ENCODE measurements around the gene KCNIP1. TPM values are rescaled to one million over a fixed set of nuclear protein-coding genes. Genes with fewer than 3 reads are reported as not detected.

Gene KCNIP1
- polyA plus RNA-seq, 1 donor from 2014 or later, result 13.8 TPM

DNA sequence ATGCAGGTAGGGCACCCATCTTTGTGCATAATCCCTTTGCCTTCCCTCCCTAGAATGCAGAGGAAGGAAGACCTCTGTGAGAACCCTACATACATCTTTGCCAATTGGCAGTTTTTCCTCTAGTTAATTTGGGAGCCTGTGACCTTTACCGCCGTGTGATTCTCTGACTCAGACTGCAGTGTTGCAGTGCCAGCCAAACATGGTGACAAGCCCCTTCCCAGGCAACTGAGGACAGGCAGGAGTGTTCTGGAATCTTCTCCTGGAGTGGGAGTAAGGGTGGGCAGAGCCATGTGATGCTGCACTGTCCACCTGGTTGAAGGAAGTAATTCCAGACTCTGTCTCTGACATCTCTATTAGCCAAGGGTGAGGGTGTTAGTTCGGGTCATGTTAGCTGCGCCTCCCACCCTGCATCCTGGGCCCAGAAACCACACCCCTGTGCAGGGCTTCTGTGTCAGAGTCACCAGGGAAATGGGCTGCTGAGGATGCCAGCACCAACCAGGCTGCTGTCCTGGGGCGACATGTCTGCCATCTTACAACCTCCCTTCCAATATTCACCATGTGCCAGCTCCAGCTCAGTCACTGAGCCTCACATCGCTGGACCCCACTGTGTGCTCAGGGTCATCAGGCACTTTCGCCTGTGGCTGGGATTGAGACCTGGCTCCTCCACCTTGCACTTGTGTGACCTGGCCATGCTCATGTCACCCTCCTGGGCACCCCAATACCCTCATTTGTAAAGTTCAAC is 21.8 kb downstream of the KCNIP1 start:
- H3K27me3 ChIP-seq (ENCODE audit: insufficient read depth, low read depth, low read length), result no peaks in the 10 kb centered on the region
- H3F3A ChIP-seq (ENCODE audit: insufficient read depth, low read length, poor library complexity, severe bottlenecking), result no peaks in the 10 kb centered on the region
- H3K9me3 ChIP-seq (ENCODE audit: low read length), result no peaks in the 10 kb centered on the region
- no peaks in the 10 kb centered on the region for H3K79me2 ChIP-seq (replicated peaks; ENCODE audit: insufficient read depth, low read length)
- no peaks in the 10 kb centered on the region for H3K9me2 ChIP-seq (ENCODE audit: insufficient read depth, low read length)
- H3K4me3 ChIP-seq (ENCODE audit: low read length), result no peak overlapping the region
- TF ChIP-seq TAF1 (IDR thresholded peaks at IDR 0.05; ENCODE audit: low read depth), result no peak
- no peak for TF ChIP-seq EP300 (conservative IDR thresholded peaks at IDR 0.05; ENCODE audit: poor library complexity, severe bottlenecking)
- no peak for TF ChIP-seq MXI1 (conservative IDR thresholded peaks at IDR 0.05; ENCODE audit: poor library complexity, severe bottlenecking)
- TF ChIP-seq RAD21 (conservative IDR thresholded peaks at IDR 0.05), result no peak
- no peak for TF ChIP-seq REST (IDR thresholded peaks at IDR 0.05; ENCODE audit: borderline replicate concordance)
- TF ChIP-seq POLR2AphosphoS5 (IDR thresholded peaks at IDR 0.05), result no peak
- no peak for TF ChIP-seq EZH2 (IDR thresholded peaks at IDR 0.05; ENCODE audit: borderline replicate concordance, insufficient read depth, low read length, poor library complexity, severe bottlenecking)
- TF ChIP-seq, protein P1, sequence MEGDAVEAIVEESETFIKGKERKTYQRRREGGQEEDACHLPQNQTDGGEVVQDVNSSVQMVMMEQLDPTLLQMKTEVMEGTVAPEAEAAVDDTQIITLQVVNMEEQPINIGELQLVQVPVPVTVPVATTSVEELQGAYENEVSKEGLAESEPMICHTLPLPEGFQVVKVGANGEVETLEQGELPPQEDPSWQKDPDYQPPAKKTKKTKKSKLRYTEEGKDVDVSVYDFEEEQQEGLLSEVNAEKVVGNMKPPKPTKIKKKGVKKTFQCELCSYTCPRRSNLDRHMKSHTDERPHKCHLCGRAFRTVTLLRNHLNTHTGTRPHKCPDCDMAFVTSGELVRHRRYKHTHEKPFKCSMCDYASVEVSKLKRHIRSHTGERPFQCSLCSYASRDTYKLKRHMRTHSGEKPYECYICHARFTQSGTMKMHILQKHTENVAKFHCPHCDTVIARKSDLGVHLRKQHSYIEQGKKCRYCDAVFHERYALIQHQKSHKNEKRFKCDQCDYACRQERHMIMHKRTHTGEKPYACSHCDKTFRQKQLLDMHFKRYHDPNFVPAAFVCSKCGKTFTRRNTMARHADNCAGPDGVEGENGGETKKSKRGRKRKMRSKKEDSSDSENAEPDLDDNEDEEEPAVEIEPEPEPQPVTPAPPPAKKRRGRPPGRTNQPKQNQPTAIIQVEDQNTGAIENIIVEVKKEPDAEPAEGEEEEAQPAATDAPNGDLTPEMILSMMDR (IDR thresholded peaks at IDR 0.05; ENCODE audit: poor library complexity, severe bottlenecking), result no peak
- TF ChIP-seq SMC3 (conservative IDR thresholded peaks at IDR 0.05; ENCODE audit: poor library complexity), result no peak
- H3K4me2 ChIP-seq (ENCODE audit: low read length), result no peak overlapping the region
- no peak overlapping the region for H2AFZ ChIP-seq (ENCODE audit: low read depth, low read length)
- H3K27ac ChIP-seq (ENCODE audit: low read length), result no peak overlapping the region
- H3K36me3 ChIP-seq (ENCODE audit: insufficient read depth, low read length), result no peaks in the 10 kb centered on the region
- H4K20me1 ChIP-seq (ENCODE audit: insufficient read depth), result no peaks in the 10 kb centered on the region
- no peak overlapping the region for H3K9ac ChIP-seq (ENCODE audit: low read length)

DNA sequence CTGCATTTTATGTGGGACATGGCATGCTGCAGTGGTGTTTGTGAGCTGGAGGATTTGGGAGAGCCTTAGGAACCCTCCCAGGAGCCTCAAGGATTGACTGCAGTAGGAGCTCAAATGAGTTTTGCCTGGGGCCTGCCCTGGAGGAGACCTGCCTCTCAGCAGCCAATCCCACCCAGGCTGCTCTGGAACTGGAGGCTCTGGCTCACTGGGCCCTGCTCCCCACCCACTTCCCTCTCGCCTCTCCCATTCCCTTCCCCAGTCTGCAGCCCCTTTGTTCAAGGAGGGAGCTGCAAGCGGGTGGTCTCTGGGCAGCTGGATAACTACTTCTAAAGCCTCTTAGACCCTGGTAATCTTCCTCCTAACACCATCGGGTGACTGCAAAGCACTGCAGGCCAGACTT is 24.2 kb downstream of the KCNIP1 start:
- Histone ChIP-seq H3K27ac (ENCODE audit: low read length) (no peak overlapping the region), H3K9ac (ENCODE audit: low read length) (no peak overlapping the region), H3K4me2 (ENCODE audit: low read length) (no peak overlapping the region), H3K4me3 (ENCODE audit: low read length) (no peak overlapping the region), H3K27me3 (ENCODE audit: insufficient read depth, low read depth, low read length) (no peaks in the 10 kb centered on the region), H3K9me2 (ENCODE audit: insufficient read depth, low read length) (no peaks in the 10 kb centered on the region), H3K79me2 (replicated peaks; ENCODE audit: insufficient read depth, low read length) (no peaks in the 10 kb centered on the region), H4K20me1 (ENCODE audit: insufficient read depth) (no peaks in the 10 kb centered on the region), H3K36me3 (ENCODE audit: insufficient read depth, low read length) (no peaks in the 10 kb centered on the region), H3K9me3 (ENCODE audit: low read length) (no peaks in the 10 kb centered on the region), H2AFZ (ENCODE audit: low read depth, low read length) (no peak overlapping the region), H3F3A (ENCODE audit: insufficient read depth, low read length, poor library complexity, severe bottlenecking) (no peaks in the 10 kb centered on the region)
- TF ChIP-seq, protein P1 (IDR thresholded peaks at IDR 0.05; ENCODE audit: poor library complexity, severe bottlenecking), result no peak
- TF ChIP-seq POLR2AphosphoS5 (IDR thresholded peaks at IDR 0.05) (no peak), REST (IDR thresholded peaks at IDR 0.05; ENCODE audit: borderline replicate concordance) (no peak), EP300 (conservative IDR thresholded peaks at IDR 0.05; ENCODE audit: poor library complexity, severe bottlenecking) (no peak), SMC3 (conservative IDR thresholded peaks at IDR 0.05; ENCODE audit: poor library complexity) (no peak), RAD21 (conservative IDR thresholded peaks at IDR 0.05) (no peak), TAF1 (IDR thresholded peaks at IDR 0.05; ENCODE audit: low read depth) (no peak), EZH2 (IDR thresholded peaks at IDR 0.05; ENCODE audit: borderline replicate concordance, insufficient read depth, low read length, poor library complexity, severe bottlenecking) (no peak)
